ENCODE measurements around the gene THADA. TPM values are rescaled to one million over a fixed set of nuclear protein-coding genes. Genes with fewer than 3 reads are reported as not detected.

THADA gene
- total RNA-seq, 1 experiment from 2014 or later, result 20.1 TPM

GRCh38 chr2:43531251-43531650, 64.6 kb downstream of the THADA start:
- Histone ChIP-seq H4K20me1 (ENCODE audit: control insufficient read depth, insufficient read depth, insufficient read length) (no peaks in the 10 kb centered on the region), H3K79me1 (ENCODE audit: insufficient read depth, low read depth, low read length, poor library complexity, severe bottlenecking) (no peaks in the 10 kb centered on the region), H3K23me2 (ENCODE audit: insufficient read length, low read depth, low read length, poor library complexity, severe bottlenecking) (no peaks in the 10 kb centered on the region), H3K9ac (ENCODE audit: extremely low read depth, insufficient read length, low read length) (no peak overlapping the region), H2AFZ (ENCODE audit: low read length) (no peak overlapping the region), H3K18ac (ENCODE audit: insufficient read length, low read depth, low read length) (no peak overlapping the region), H3K23ac (ENCODE audit: insufficient read length, low read depth, low read length) (no peak overlapping the region), H4K91ac (ENCODE audit: insufficient read length, low read depth, low read length) (no peak overlapping the region), H3K14ac (ENCODE audit: insufficient read depth, low read length) (no peak overlapping the region), H3K4ac (ENCODE audit: low read depth, low read length) (no peak overlapping the region), H3K79me2 (ENCODE audit: insufficient read depth, low read length) (no peaks in the 10 kb centered on the region), H3K27me3 (ENCODE audit: insufficient read depth, low read length) (no peaks in the 10 kb centered on the region), H3K4me1 (ENCODE audit: insufficient read depth, low read length) (no peaks in the 10 kb centered on the region; the same call in 1 of the 2 replicates), H2BK120ac (ENCODE audit: low read depth, low read length, poor library complexity, severe bottlenecking) (no peak overlapping the region), H3K56ac (ENCODE audit: insufficient read length, low read depth, low read length) (no peak overlapping the region), H3K9me3 (ENCODE audit: control insufficient read depth, low read depth, low read length) (no peaks in the 10 kb centered on the region), H2AK5ac (ENCODE audit: insufficient read length, low read length) (no peak overlapping the region), H4K8ac (replicated peaks; ENCODE audit: insufficient read length, low read depth, low read length) (no peak overlapping the region), H4K5ac (ENCODE audit: insufficient read length, low read depth, low read length) (no peak overlapping the region), H2BK5ac (ENCODE audit: insufficient read length, low read length) (no peak overlapping the region), H2BK12ac (ENCODE audit: insufficient read length, low read depth, low read length) (no peak overlapping the region), H2BK20ac (ENCODE audit: low read depth, low read length, poor library complexity, severe bottlenecking) (no peak overlapping the region), H3K4me2 (ENCODE audit: insufficient read depth, insufficient read length, low read length) (no peak overlapping the region), H3T11ph (ENCODE audit: low read length) (no peak overlapping the region), H2BK15ac (ENCODE audit: low read depth, low read length) (no peak overlapping the region), H3K27ac (ENCODE audit: insufficient read length, low read depth, low read length) (no peak overlapping the region)
- TF ChIP-seq, protein P1, sequence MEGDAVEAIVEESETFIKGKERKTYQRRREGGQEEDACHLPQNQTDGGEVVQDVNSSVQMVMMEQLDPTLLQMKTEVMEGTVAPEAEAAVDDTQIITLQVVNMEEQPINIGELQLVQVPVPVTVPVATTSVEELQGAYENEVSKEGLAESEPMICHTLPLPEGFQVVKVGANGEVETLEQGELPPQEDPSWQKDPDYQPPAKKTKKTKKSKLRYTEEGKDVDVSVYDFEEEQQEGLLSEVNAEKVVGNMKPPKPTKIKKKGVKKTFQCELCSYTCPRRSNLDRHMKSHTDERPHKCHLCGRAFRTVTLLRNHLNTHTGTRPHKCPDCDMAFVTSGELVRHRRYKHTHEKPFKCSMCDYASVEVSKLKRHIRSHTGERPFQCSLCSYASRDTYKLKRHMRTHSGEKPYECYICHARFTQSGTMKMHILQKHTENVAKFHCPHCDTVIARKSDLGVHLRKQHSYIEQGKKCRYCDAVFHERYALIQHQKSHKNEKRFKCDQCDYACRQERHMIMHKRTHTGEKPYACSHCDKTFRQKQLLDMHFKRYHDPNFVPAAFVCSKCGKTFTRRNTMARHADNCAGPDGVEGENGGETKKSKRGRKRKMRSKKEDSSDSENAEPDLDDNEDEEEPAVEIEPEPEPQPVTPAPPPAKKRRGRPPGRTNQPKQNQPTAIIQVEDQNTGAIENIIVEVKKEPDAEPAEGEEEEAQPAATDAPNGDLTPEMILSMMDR (conservative IDR thresholded peaks at IDR 0.05), result no peak
- Mint-ChIP-seq H3K27me3 (ENCODE audit: low read depth) (no peaks in the 10 kb centered on the region), H3K4me1 (peaks cover 5 to 6% of the 10 kb centered on the region in 2 experiments), H3K4me3 (no peak overlapping the region), H3K9me3 (no peaks in the 10 kb centered on the region), H3K36me3 (ENCODE audit: insufficient read depth in 1 of 3, low read depth in 3 of 3) (peaks cover 7 to 12% (median 11%) of the 10 kb centered on the region in 3 experiments; a peak in 6 of 7 replicates), H3K27ac (no peak overlapping the region)
- DNase-seq, result no peak
- WGBS (ENCODE audit: extremely low coverage, insufficient read length, low lambda C conversion rate), result no CpG with 5 or more reads among the region's 3 CpGs

All from H9 (cell line).